SK-N-MC (cell line): ENCODE results near the gene CDKL1.

Experiments
- EZH2 ChIP-seq: fragments of 200-600 bp; sonication (generic); IDR thresholded peaks from one replicate; pipeline ENCODE4 v1.6.1; 2017; ENCODE audit warnings: antibody characterized with exemption
- POLR2AphosphoS5 ChIP-seq: IDR thresholded peaks from 2 replicates; pipeline ENCODE4 v1.6.1; 2012; ENCODE audit warnings: mild to moderate bottlenecking, low read depth, low read length, borderline replicate concordance

DNA sequence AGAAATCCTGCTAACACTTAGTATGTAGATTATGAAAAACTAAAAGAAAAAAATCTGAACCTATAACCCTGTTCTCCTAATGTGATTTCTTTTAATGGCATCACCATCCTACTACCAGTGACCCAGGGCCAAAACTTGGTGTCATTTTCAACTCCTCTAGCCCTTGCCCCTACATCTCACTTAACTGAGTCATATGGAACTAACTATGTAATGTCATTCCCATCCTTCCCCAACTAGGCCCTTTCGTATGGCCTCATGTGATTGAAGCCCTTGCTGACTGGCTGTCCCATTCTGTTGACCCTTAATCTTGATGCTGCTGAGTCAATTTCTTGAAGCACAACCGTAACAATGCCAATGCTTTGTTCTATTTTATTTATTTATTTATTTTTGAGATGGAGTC lies 77.0 kb downstream of the CDKL1 start:
- TF ChIP-seq POLR2AphosphoS5, result no peak
- TF ChIP-seq EZH2, result no peak
